H1 (cell line): ENCODE results near the gene SLC25A26. TPM values are rescaled to one million over a fixed set of nuclear protein-coding genes. Genes with fewer than 3 reads are reported as not detected.

Source experiments
- CTCF ChIA-PET: fragments of 300-600 bp; sonication (Branson Sonifier 250); formaldehyde crosslinking; loops from one replicate; lab custom pipeline; 2021; ENCODE audit not compliant: partially characterized antibody; lab: Charles Lee
- POLR2A ChIA-PET: fragments of 300-600 bp; sonication (Branson Sonifier 250); formaldehyde crosslinking; loops from one replicate; lab custom pipeline; 2021; ENCODE audit warnings: inconsistent platforms; ENCODE audit not compliant: partially characterized antibody; lab: Charles Lee
- DNase-seq, 2 experiments: peaks; one replicate each; pipeline versions ENCODE4 v3.0.0 to v3.0.0-alpha.2; 2010 to 2022; ENCODE audit warnings: low spot score in 2 of 2, low read depth in 1 of 2, mixed read lengths in 1 of 2
- FAIRE-seq: peaks from 2 replicates; lab custom pipeline; 2011; peaks lifted over from hg19 to GRCh38; lab: Jason Lieb, UNC
- H2AFZ ChIP-seq: 2 replicates; pipeline ENCODE4 v1.8.1; 2012; ENCODE audit warnings: low read length, inconsistent platforms
- H2AK5ac ChIP-seq: 2 replicates; pipeline ENCODE4 v1.6.1; 2013; ENCODE audit warnings: low read depth, low read length
- H2BK120ac ChIP-seq: replicated peaks from 2 replicates; pipeline ENCODE3; 2013; ENCODE audit warnings: low read depth, low read length, inconsistent platforms
- H2BK12ac ChIP-seq: 2 replicates; pipeline ENCODE4 v1.6.1; 2013; ENCODE audit warnings: low read depth, low read length
- H2BK15ac ChIP-seq: 2 replicates; pipeline ENCODE4 v1.6.1; 2013; ENCODE audit warnings: low read length
- H2BK20ac ChIP-seq: 2 replicates; pipeline ENCODE4 v1.6.1; 2013; ENCODE audit warnings: low read length
- H2BK5ac ChIP-seq: 2 replicates; pipeline ENCODE4 v1.6.1; 2013; ENCODE audit warnings: low read depth, low read length
- H3K14ac ChIP-seq: 2 replicates; pipeline ENCODE4 v1.6.1; 2013; ENCODE audit warnings: inconsistent platforms; ENCODE audit not compliant: insufficient read length
- H3K18ac ChIP-seq: 2 replicates; pipeline ENCODE4 v1.6.1; 2013; ENCODE audit warnings: low read length; ENCODE audit errors: extremely low read depth
- H3K23ac ChIP-seq: 2 replicates; pipeline ENCODE4 v1.6.1; 2013; ENCODE audit warnings: inconsistent platforms; ENCODE audit not compliant: insufficient read length
- H3K23me2 ChIP-seq: 2 replicates; pipeline ENCODE4 v1.6.1; 2013; ENCODE audit warnings: low read depth, low read length
- H3K27ac ChIP-seq: 2 replicates; pipeline ENCODE4 v1.6.1; 2011; ENCODE audit warnings: low read depth, low read length, inconsistent platforms
- H3K27me3 ChIP-seq, 4 experiments: replicated peaks in 1 of 4; 1 replicate in 1 of 4; 2 replicates in 3 of 4; pipeline versions ENCODE4 v1.6.1 to v1.8.1; 2011 to 2013; ENCODE audit warnings: low read length in 3 of 4, mild to moderate bottlenecking in 3 of 4, inconsistent platforms in 2 of 4, mixed read lengths in 2 of 4, moderate library complexity in 1 of 4; ENCODE audit not compliant: control insufficient read depth in 3 of 4, insufficient read depth in 3 of 4; ENCODE audit errors: extremely low read depth in 1 of 4
- H3K36me3 ChIP-seq, 4 experiments: 2 replicates each; pipeline versions ENCODE4 v1.6.1 to v1.8.1; 2011 to 2013; ENCODE audit warnings: mild to moderate bottlenecking in 4 of 4, low read length in 3 of 4, moderate library complexity in 2 of 4, control low read depth in 1 of 4, inconsistent platforms in 1 of 4; ENCODE audit not compliant: insufficient read depth in 4 of 4, control insufficient read depth in 2 of 4
- H3K4ac ChIP-seq: replicated peaks from 2 replicates; pipeline ENCODE3; 2013; ENCODE audit warnings: low read length, low read depth, mixed read lengths, inconsistent platforms; ENCODE audit not compliant: insufficient read length
- H3K4me1 ChIP-seq, 4 experiments: replicated peaks in 1 of 4; 1 replicate in 1 of 4; 2 replicates in 3 of 4; pipeline versions ENCODE4 v1.6.1 to v1.8.1; 2011 to 2013; ENCODE audit warnings: low read length in 3 of 4, inconsistent platforms in 2 of 4, mixed read lengths in 1 of 4; ENCODE audit not compliant: insufficient read depth in 4 of 4, control insufficient read depth in 3 of 4
- H3K4me2 ChIP-seq, 2 experiments: 2 replicates each; pipeline versions ENCODE4 v1.6.1 to v1.8.1; 2011 to 2013; ENCODE audit warnings: low read depth in 2 of 2, low read length in 2 of 2, control low read depth in 1 of 2, inconsistent platforms in 1 of 2, mild to moderate bottlenecking in 1 of 2; ENCODE audit not compliant: insufficient read depth in 1 of 2
- H3K4me3 ChIP-seq, 4 experiments: fragments of 200-600, 300-600 bp in 1 of 4; sonication (generic), shearing (Covaris generic), sonication (Bioruptor Twin) in 1 of 4; 2 replicates each; pipeline versions ENCODE4 v1.5.1 to v1.8.1; 2011 to 2016; ENCODE audit warnings: low read length in 4 of 4, low read depth in 3 of 4, control low read depth in 2 of 4, inconsistent platforms in 2 of 4, mild to moderate bottlenecking in 2 of 4, mixed read lengths in 1 of 4, moderate library complexity in 1 of 4; ENCODE audit not compliant: insufficient read depth in 2 of 4; ENCODE audit errors: extremely low read depth in 1 of 4
- H3K56ac ChIP-seq: replicated peaks from 2 replicates; pipeline ENCODE3; 2013; ENCODE audit warnings: low read depth, mild to moderate bottlenecking, mixed read lengths, low read length, inconsistent platforms; ENCODE audit not compliant: insufficient read length
- H3K79me1 ChIP-seq: 2 replicates; pipeline ENCODE4 v1.6.1; 2013; ENCODE audit warnings: low read depth, low read length, control low read depth
- H3K79me2 ChIP-seq, 2 experiments: 2 replicates each; pipeline versions ENCODE4 v1.6.1 to v1.8.1; 2012 to 2013; ENCODE audit warnings: low read length in 2 of 2, mild to moderate bottlenecking in 2 of 2, inconsistent platforms in 1 of 2; ENCODE audit not compliant: insufficient read depth in 2 of 2, control insufficient read depth in 1 of 2
- H3K9ac ChIP-seq, 4 experiments: replicated peaks in 1 of 4; 1 replicate in 1 of 4; 2 replicates in 3 of 4; pipeline versions ENCODE4 v1.6.1 to v1.8.1; 2011 to 2013; ENCODE audit warnings: low read depth in 3 of 4, low read length in 3 of 4, control low read depth in 2 of 4, mild to moderate bottlenecking in 2 of 4, moderate library complexity in 2 of 4, inconsistent platforms in 1 of 4; ENCODE audit errors: extremely low read depth in 1 of 4
- H3K9me3 ChIP-seq, 2 experiments: 2 replicates each; pipeline versions ENCODE4 v1.6.1 to v1.8.1; 2012 to 2013; ENCODE audit warnings: mild to moderate bottlenecking in 2 of 2, moderate library complexity in 2 of 2, control low read depth in 1 of 2, inconsistent platforms in 1 of 2, low read depth in 1 of 2, low read length in 1 of 2, mixed read lengths in 1 of 2; ENCODE audit not compliant: insufficient read depth in 2 of 2
- H4K20me1 ChIP-seq, 2 experiments: replicated peaks in 1 of 2; 2 replicates each; pipeline versions ENCODE3 to v1.8.1; 2011 to 2013; ENCODE audit warnings: inconsistent platforms in 2 of 2, low read length in 2 of 2, mild to moderate bottlenecking in 1 of 2; ENCODE audit not compliant: insufficient read depth in 2 of 2, control insufficient read depth in 1 of 2
- H4K5ac ChIP-seq: 2 replicates; pipeline ENCODE4 v1.6.1; 2013; ENCODE audit warnings: low read length, low read depth, mixed read lengths, inconsistent platforms; ENCODE audit not compliant: insufficient read length
- H4K8ac ChIP-seq: 2 replicates; pipeline ENCODE4 v1.8.0; 2013; ENCODE audit warnings: mild to moderate bottlenecking, moderate library complexity, low read length, inconsistent platforms; ENCODE audit not compliant: insufficient read depth; ENCODE audit errors: extremely low read depth
- H4K91ac ChIP-seq: replicated peaks from 2 replicates; pipeline ENCODE3; 2013; ENCODE audit warnings: low read length, mixed read lengths, inconsistent platforms; ENCODE audit not compliant: insufficient read length
- RAD21 ChIP-seq, 2 experiments: IDR thresholded peaks in 1 of 2; conservative IDR thresholded peaks in 1 of 2; 2 replicates each; pipeline ENCODE4 v1.6.1; 2011; ENCODE audit warnings: low read depth in 2 of 2, low read length in 2 of 2, improper control_type of control experiment in 1 of 2, inconsistent platforms in 1 of 2, mild to moderate bottlenecking in 1 of 2, moderate library complexity in 1 of 2
- SAP30 ChIP-seq: fragments of 300-600 bp; sonication (generic); IDR thresholded peaks from 2 replicates; pipeline ENCODE4 v1.7.1; 2012; ENCODE audit warnings: low read length, moderate library complexity, mild to moderate bottlenecking, inconsistent platforms; ENCODE audit not compliant: insufficient read depth, insufficient replicate concordance
- SIN3A ChIP-seq, 2 experiments: IDR thresholded peaks in 1 of 2; conservative IDR thresholded peaks in 1 of 2; 2 replicates each; pipeline ENCODE4 v1.6.1; 2011 to 2012; ENCODE audit warnings: low read length in 2 of 2, improper control_type of control experiment in 1 of 2, low read depth in 1 of 2, mild to moderate bottlenecking in 1 of 2
- SP1 ChIP-seq: IDR thresholded peaks from 2 replicates; pipeline ENCODE4 v1.6.1; 2011; ENCODE audit warnings: low read depth, low read length
- SP4 ChIP-seq: IDR thresholded peaks from 2 replicates; pipeline ENCODE4 v1.6.1; 2012; ENCODE audit warnings: low read length, inconsistent platforms
- SRF ChIP-seq: IDR thresholded peaks from 2 replicates; pipeline ENCODE4 v1.6.1; 2011; ENCODE audit warnings: mild to moderate bottlenecking, low read depth, low read length, moderate library complexity
- WGBS, 2 experiments: shearing (Covaris generic) in 1 of 2; methylation state at CpG; one replicate each; pipeline versions ENCODE4 v1.1.6 to v1.1.7; 2013 to 2015; ENCODE audit warnings: low lambda C conversion rate in 2 of 2, mixed read lengths in 2 of 2, inconsistent platforms in 1 of 2, low coverage in 1 of 2, missing lambda C conversion rate in 1 of 2; ENCODE audit not compliant: insufficient replicate concordance in 2 of 2, insufficient coverage in 1 of 2, insufficient read length in 1 of 2; ENCODE audit errors: extremely low coverage in 1 of 2, missing lambda C conversion rate in 1 of 2; 5-methylcytosine and 5-hydroxymethylcytosine counted together
- polyA plus RNA-seq, 7 experiments: library from polyadenylated mRNA; depleted of rRNA in 3 of 7; stranded (reverse) in 5 of 7; unstranded in 2 of 7; fragments of >200 nt in 5 of 7; fragments of 200-250 nt in 2 of 7; gene quantifications; 1 replicate in 5 of 7; 2 replicates in 1 of 7; 4 replicates in 1 of 7; pipeline versions ENCODE4 v1.2.1 to v1.2.3, GENCODE V29; 2011 to 2013; ENCODE audit warnings: missing spikeins in 2 of 7, mixed read lengths in 2 of 7
- total RNA-seq: library from RNA; stranded (reverse); fragmentation: NEBNext Ultra II Directional; extraction: Animal tissue kit (Norgen Biotek cat#: 25700); gene quantifications from 2 replicates; pipeline ENCODE4 v1.2.1, GENCODE V29; 2021
- TF ChIP-seq, protein P1 (sequence below), 3 experiments: IDR thresholded peaks; 1 replicate in 2 of 3; 2 replicates in 1 of 3; pipeline versions ENCODE4 v1.5.1 to v1.6.1; 2011; ENCODE audit warnings: low read length in 3 of 3, mild to moderate bottlenecking in 3 of 3, inconsistent platforms in 2 of 3, low read depth in 1 of 3, moderate library complexity in 1 of 3; ENCODE audit not compliant: insufficient read depth in 1 of 3; ENCODE audit errors: control extremely low read depth in 1 of 3

Gene SLC25A26
- total and polyA plus RNA-seq, 2 of the 8 experiments (the other 6 are each of a cell fraction or from before 2014, with no cell fraction given) = 30.0 to 37.0 TPM

DNA sequence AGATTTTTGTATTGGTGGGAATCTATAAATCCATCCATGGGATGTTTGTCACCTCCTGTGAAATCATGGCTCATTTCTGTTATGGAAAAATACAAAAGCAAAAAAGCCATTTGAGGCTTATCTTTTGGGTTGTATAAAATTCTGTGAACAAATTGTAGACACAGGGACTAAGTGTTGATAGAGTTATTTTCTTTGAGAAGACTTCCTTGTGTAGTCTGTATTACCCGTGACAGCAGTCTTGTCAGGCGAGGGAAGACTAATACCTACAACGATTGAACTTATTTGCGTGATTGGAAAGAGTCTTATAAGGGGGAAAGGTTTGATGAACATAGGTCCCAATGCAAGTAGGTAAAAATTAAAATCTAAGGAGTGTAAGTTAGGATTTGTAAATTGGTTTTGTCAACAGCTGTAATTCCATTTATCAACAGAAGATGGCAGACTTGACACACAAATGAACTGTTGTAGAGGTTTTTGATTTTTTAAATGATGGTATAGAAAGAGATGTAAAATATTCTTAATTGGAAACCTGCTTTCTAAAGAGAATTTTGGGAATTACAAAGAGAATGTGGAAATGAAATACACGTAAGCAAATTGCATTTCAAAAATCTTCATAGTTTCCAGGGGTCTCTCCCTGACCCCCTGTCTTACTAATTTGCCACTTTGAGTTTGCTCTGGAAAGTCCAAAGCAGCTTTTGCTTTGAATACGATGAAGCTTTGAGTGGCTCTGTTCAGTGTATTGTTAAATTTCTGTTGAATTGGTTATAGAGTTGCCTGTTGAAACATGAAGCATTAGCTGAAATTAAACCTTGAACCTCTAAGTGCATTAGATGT, 33.2 kb downstream of the SLC25A26 start:
- H3K4me2 ChIP-seq = no peak overlapping the region
- FAIRE-seq (peak; percentile 72), DNase-seq (no peak)
- no peaks in the 10 kb centered on the region for H3K79me2 ChIP-seq
- no peaks in the 10 kb centered on the region for H3K4me1 ChIP-seq
- H3K9me3 ChIP-seq = no peaks in the 10 kb centered on the region
- H3K4me3 ChIP-seq = no peak overlapping the region
- H2AFZ ChIP-seq = no peak overlapping the region
- H3K18ac ChIP-seq = no peak overlapping the region
- no peak overlapping the region for H3K14ac ChIP-seq
- no peak for TF ChIP-seq SIN3A (conservative IDR thresholded peaks at IDR 0.05 in 1 of 2, IDR thresholded peaks at IDR 0.05 in 1 of 2; ENCODE audit: low read depth in 1 of 2, low read length in 2 of 2)
- peak in 1 of 2 experiments; percentile 74; a peak in 3 of 4 replicates for TF ChIP-seq RAD21 (IDR thresholded peaks at IDR 0.05 in 1 of 2, conservative IDR thresholded peaks at IDR 0.05 in 1 of 2; ENCODE audit: low read depth in 2 of 2, low read length in 2 of 2)
- no peak for TF ChIP-seq SP4
- no peak for TF ChIP-seq SRF
- TF ChIP-seq, protein P1, sequence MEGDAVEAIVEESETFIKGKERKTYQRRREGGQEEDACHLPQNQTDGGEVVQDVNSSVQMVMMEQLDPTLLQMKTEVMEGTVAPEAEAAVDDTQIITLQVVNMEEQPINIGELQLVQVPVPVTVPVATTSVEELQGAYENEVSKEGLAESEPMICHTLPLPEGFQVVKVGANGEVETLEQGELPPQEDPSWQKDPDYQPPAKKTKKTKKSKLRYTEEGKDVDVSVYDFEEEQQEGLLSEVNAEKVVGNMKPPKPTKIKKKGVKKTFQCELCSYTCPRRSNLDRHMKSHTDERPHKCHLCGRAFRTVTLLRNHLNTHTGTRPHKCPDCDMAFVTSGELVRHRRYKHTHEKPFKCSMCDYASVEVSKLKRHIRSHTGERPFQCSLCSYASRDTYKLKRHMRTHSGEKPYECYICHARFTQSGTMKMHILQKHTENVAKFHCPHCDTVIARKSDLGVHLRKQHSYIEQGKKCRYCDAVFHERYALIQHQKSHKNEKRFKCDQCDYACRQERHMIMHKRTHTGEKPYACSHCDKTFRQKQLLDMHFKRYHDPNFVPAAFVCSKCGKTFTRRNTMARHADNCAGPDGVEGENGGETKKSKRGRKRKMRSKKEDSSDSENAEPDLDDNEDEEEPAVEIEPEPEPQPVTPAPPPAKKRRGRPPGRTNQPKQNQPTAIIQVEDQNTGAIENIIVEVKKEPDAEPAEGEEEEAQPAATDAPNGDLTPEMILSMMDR (IDR thresholded peaks at IDR 0.05; ENCODE audit: control extremely low read depth in 1 of 3, insufficient read depth in 1 of 3, low read depth in 1 of 3, low read length in 3 of 3) = peak in 2 of 3 experiments; percentile 38 to 54; a peak in 2 of 4 replicates
- TF ChIP-seq SAP30 = no peak
- no peak for TF ChIP-seq SP1
- H4K91ac ChIP-seq = no peak overlapping the region
- no peaks in the 10 kb centered on the region for H3K23me2 ChIP-seq
- H3K27me3 ChIP-seq = no peaks in the 10 kb centered on the region
- no peaks in the 10 kb centered on the region; a peak in 1 of 8 replicates for H3K36me3 ChIP-seq
- H3K27ac ChIP-seq = no peak overlapping the region
- no peak overlapping the region for H2BK20ac ChIP-seq
- H2BK120ac ChIP-seq = no peak overlapping the region
- no peak overlapping the region for H3K9ac ChIP-seq
- WGBS, 2 experiments = 70% methylated on average over 6 of the region's 6 CpGs; no CpG with 5 or more reads in 1 of the 2 experiments
- H2AK5ac ChIP-seq = no peak overlapping the region
- no peak overlapping the region for H2BK12ac ChIP-seq
- H4K5ac ChIP-seq = no peak overlapping the region
- H2BK5ac ChIP-seq = no peak overlapping the region
- H3K56ac ChIP-seq = no peak overlapping the region
- ChIA-PET CTCF (interaction anchor here (0.6 to 7.4 kb wide), 43 partner anchors 8 to 752 kb away, joined by 3 to 90 read pairs (median 4); no protein-coding TSS in a partner anchor), POLR2A (no interaction called here)
- no peak overlapping the region for H3K23ac ChIP-seq
- no peak overlapping the region for H4K8ac ChIP-seq
- peaks cover 0 to 2% of the 10 kb centered on the region in 2 experiments for H4K20me1 ChIP-seq
- no peaks in the 10 kb centered on the region for H3K79me1 ChIP-seq
- no peak overlapping the region for H2BK15ac ChIP-seq
- no peak overlapping the region for H3K4ac ChIP-seq
